OCI-LY1 (cell line): Measurements from ENCODE around the gene NKAIN2.

Source experiments
- CTCF ChIP-seq: fragments of 200-600 bp; sonication (generic), shearing (Covaris generic); IDR thresholded peaks from 2 replicates; pipeline ENCODE4 v1.5.1; 2017; ENCODE audit warnings: mild to moderate bottlenecking, antibody characterized with exemption, low read length, moderate library complexity, mixed read lengths
- EZH2 ChIP-seq: fragments of 200-600 bp; sonication (generic), shearing (Covaris generic); IDR thresholded peaks from 2 replicates; pipeline ENCODE4 v1.8.0; 2017; ENCODE audit warnings: borderline replicate concordance, mixed run types, mild to moderate bottlenecking, antibody characterized with exemption, low read length, moderate library complexity, mixed read lengths

- no peak for TF ChIP-seq CTCF
- TF ChIP-seq EZH2, result no peak
These were observed 76.1 kb downstream of the NKAIN2 start for GRCh38 chr6:123879749-123880148.
